Fibroblast of the conjunctiva (primary cell): ENCODE data around the gene TRAF6.

Source experiments
- DNase-seq: peaks from one replicate; pipeline ENCODE4 v3.0.0-alpha.2; 2010; ENCODE audit warnings: low read depth

Gene TRAF6

DNA sequence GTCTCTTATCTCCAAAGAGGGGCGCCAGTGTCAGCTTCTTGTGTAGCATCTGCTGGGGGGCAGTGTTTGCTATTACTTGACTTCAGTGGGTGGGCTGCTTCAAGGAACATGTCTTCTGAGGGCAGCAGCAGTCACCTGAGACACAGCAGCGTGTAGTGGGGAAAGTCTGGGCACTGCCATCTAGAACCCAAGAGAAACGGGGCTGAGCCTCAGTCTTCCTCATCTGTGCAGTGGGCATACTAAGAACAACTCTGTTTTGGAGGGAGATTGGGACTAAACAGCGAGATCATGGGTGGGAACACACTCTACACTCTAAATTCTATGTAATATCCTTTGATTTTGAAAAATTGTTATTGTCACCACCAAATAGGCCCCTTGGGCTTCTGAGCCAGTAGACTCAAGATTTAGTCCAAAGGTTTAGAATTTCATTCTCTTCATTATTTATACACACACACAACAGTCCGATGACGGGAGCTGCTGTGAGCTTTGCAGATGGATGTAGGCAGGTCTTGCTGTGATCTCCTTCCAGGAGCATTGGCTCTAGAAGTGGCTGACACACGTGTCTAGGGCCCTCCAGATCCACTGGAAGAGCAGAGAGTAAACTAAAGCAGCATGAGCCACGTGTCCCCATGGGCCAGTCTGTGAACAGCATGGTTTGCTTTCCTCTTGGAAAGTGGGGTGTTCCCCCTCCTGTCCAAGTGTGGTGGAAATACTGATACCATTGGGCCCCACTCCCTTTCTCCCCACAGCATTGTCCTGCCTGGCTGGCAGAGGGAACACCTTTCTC lies 51.8 kb downstream of the TRAF6 start:
- no peak for DNase-seq

DNA sequence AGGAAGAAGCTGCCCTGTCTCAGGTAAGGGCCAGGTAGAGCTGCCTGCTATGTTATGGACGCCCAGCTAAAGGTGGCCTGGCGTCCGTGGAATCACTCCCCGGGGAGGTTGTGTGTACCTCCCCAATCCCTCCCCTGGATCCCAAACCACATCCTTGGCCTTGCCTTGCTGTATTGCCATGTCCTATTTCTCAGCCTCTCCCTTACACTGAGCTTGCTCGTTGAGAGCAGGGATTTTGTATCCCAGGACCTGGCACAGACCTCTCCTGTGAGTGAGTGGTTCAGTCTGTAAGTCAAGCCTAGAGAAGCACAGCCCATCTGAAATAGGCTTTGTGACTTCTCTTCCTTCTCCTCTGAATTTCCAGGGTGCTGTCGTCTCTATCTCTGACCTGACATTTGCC lies 53.9 kb downstream of the TRAF6 start:
- DNase-seq = no peak

DNA sequence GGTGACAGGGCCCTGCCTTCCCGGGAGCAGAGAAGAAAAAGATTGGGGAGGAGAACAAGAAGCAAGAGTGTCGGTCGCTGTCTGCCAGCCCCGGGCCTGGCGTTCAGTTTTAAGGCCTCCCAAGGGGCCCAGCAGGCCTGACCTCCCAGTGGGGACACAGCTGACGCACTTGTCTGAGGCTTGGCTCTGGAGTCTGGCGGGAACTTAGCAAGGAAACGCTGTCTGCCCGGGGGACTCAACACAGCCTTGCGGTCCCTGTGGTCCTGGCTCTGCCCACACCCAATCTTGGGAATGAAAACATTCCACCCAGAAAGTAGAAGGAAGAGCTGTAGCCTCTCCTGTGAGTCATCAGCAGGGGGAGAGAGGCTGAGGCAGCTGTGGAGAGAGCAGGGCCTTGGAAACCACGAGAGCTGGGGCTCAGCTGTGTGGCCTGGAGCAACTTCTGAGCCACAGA lies 54.4 kb downstream of the TRAF6 start:
- DNase-seq = peak; percentile 78

DNA sequence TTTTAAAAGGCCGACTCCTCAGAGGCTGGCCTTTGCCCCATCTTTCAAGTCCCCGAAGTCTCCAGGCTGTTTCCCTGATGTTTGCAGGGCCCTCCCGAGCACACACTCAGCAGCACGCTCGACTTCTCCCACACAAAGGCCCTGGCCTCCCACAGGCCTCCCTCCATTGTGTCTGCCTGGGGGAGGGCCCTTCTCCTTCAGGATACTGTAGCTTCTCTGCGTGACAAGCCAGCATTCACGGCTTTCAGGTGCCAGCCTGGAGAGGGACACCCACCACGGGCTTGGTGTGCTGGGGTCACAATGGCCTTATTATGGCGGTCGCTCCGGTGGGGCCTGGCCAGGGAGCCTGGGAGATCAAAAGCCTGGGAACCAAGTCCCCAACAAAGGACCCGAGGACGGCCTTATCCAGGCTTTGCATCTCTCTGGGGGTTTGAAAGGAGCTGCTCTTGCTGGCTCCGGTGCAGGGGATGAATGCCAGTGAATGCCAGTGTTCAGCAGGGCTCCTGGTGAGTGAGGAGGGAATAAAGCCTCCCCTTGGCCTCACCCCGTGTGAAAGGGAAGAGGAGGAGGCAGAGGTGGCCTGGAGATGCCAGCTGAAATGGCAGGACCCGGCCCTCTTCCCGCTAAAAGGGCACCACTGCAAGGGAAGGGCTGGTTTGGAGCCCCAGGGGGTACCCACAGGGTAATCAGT lies 55.0 kb downstream of the TRAF6 start:
- no peak for DNase-seq

DNA sequence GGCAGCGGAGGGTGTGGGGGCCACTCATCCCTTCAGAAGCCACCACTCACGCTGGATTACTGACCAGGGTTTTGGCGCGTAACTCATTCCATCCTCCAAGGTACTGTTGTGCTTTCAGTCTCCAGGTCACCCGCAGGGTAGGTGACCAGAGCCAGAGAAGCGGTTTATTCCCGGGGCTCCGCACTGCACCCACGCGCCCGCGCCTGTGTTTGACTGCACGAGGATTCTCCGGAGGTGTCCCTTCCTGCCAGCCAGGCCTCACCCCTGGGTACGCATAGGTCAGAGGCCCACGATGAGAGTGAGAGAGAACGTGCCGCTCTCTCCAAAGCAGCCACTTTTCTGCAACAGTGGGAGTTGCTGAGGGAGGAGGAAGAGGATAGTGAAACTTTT lies 55.5 kb downstream of the TRAF6 start:
- DNase-seq = no peak

DNA sequence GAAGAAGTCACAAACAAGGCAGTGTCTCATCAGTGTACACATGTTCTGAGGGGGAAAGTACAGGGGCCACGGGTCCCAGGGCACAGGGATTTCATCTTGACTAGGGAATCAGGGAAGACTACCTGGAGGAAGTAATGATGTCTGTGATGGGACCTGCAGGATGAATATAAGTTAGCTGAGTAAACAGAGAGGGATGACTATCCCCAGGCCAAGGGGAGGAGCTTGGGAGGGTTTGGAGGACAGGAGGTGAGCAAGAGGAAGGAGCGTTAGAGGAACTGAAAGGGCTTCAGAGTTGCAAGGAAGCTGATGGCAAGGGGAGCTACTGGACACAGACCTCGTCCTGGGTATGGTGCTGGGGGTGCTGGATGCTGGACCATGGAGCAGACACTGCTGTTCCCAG lies 56.4 kb downstream of the TRAF6 start:
- DNase-seq = no peak

DNA sequence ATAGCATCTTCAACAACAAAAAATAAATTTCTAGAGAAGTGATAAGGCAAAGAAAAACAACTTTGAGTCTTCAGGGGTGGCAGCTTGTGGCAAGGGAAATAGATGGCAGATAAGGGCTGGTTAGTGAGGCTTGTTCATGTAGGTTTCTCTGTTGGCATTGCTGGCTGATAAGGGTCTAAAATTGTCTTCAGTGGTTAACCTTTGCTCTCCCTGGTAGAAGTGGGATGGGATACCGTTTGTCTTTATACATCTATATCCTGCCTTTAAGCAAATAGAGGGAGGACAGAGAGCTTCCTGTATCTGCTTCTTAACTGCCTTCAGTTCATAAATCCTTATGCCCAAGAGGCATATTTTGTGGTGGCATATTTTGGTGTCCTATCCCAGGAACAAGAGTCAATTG lies 57.1 kb downstream of the TRAF6 start:
- no peak for DNase-seq

DNA sequence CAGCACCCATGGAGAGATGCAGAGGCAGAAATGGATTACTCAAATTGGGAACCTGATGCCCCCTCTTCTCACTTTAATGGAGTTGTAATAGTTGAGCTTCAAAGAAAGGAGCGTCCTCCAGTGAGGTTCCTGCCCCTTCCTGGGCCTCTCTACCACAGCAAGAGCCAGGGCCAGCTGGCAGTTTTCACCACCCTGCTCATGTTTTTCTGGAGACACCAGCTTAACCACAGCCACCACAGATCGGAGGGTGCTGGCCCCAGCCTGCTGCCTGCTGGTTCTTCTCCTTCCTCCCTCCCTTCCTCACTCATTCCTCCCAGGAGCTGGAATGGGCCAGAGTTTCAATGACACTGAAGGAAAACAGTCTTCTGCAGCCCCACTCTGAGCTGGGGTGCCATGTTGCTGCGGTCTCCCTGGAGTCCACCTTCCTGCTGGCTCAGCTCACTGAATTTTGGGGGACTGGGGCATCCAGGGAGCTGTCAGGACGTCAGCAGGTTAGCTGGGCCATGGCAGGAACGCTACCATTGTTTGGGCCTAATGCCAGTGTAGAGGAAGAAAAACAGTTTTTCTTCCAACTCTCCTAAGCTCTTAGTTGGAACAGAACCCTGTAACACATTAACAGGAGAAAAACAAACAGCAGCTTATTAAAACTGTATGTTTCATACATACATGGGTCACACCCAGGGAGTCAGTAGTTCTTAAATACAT lies 57.7 kb downstream of the TRAF6 start:
- no peak for DNase-seq

DNA sequence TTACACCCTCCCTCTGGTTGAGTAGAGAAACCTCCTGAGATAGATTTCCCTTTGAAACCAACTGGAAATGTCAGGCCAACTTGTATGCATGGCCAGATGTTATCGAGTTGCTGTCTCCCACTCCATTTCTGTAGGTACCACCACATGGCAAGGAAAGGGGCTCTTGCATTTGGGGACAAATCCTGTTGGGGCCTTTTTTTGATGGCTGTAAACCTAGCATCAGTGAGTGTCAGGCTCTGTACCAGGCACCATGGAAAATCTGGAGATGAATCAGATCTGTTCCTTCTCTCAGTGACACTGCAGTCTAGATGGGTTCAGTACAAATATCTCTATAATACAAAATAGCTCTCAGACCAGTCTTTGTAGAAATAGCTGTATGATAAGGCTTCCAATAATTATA lies 58.4 kb downstream of the TRAF6 start:
- DNase-seq = no peak

DNA sequence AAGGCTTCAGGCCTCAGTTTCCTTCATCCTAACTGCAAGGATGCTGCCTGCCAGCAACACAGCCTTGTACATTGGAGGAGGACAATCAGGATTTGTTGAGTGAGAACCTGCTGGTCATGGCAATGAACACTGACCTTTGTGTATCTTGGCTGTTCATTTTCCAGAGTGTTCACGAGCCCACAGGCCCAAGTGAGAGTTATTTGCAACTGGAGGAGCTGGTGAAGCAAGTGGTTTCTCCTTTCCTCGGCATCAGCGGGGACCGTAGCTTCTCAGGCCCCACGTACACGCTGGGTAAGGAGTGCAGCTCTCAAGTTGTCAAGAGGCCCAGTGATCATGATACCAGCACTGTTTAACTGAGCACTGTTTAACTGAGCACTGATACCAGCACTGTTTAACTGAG lies 59.0 kb downstream of the TRAF6 start:
- DNase-seq = no peak

DNA sequence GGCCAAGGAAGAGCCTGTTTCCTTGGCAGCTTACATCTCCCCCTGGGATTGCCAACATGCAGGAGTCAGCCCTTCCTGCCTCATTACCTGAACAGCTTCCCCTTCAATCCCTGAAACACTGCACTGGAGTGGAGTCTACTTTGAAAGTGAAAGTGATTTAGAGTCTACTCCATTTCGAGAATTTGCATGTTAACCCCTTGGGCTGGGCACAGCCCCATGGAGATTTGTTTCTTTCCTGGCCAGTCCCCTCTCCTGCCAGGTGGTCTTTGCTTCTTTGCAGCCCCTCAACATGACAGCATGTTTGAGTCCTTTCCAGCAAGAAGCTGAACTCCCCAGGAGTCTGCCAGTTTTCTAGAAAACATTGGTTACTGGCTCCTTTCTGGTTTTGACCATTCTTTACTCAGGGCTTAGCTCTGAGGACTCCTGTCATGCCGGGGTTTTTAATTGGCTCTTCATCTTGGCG lies 59.9 kb downstream of the TRAF6 start:
- no peak for DNase-seq

DNA sequence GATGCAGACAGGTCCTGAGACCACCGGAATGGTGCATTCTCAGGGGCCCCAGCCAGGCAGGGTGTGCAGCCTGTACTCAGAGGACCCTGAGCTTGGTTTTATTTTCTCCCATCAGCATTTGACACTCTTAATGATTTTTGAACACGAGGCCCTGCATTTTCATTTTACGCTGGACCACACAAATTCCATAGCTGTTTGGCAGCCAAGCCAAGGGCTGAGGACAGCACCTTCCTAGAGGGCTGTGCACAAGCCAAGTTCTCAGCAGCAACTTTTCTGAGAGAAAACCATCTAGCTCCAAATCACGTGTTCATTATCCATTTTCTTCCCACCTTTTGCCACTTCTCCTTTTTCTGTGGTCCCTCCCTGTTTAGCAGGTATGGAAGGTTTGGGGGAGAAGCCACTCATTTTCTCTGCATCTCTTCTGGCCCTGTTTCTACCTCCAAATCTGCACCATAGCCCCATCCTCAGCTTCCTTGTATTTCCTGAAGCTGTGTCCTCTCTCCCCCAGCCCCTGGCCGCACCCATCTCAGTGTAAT lies 60.4 kb downstream of the TRAF6 start:
- DNase-seq = no peak

DNA sequence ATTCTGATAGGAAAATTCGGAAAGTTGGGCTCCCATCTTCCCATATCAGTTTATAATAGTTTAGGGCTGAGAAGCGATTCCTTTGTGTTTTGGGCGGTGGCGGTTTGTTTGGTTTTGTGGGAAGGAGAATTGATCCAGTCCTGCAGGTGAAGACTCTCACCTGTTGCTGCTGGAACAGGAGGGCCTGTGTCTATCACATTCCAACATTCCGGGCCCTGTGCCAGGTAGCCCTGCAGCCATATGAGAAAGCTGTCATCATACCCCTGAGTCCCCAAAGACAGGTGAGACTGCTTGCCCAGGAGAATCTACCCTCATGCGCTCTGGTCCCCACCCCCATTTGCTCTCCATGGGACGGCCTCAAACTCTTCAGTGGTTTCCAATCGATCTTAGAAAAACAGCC lies 62.1 kb downstream of the TRAF6 start:
- DNase-seq = no peak

DNA sequence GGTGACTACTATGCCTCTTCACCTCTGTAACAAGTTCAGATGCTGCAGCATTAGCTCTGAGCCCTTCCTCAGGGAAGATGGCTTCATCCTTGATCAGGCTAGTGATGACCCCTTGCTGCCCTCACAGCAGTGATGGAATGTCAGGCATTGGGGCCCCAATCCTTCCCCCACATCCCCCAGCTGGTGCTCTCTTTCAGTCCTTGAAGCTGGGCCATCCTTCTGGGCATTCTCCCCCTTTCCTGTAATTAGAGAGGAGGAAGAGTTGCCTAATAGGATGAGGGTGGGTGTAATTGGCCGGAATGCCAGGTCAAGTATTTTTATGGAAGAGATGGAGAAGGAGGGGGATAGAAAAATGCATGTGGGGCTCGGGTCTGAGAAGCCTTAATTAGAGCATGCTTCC lies 62.6 kb downstream of the TRAF6 start:
- DNase-seq = no peak

DNA sequence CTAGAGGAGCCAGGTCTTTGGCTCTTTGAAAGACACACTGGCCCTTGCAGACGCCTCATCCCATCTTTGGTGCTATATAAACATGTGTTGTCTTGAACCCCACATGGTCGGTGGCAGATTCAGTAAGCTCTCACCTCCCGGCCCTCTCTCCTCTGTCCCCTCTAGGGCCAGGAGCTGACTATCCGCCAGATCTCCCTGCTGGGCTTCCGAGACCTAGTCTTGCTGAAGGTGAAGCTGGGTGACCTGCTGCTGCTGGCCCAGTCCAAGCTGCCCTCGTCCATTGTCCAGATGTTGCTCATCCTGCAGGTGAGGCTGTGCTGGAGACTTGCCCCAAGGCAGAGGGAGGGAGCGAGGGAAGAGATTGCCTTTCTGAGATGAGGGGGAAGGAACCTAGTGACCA lies 63.9 kb downstream of the TRAF6 start:
- DNase-seq = no peak

DNA sequence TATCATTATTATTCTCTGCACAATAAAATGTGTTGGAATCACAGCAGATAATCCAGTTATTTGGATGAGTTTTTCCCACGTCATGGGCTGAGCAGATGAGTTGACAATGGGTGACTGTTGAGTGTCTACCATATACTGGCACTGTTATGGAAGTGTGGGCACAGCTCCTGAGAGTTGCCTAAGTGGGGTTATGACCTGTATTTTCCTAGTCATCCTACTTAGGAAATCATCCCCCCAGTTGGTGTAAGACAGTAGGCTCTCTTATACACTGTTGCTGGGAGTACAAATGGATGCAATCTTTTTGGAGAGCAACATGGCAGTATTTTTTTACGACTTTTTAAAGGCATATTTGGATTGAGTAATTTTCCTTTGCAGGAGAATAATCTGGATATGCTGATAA lies 66.4 kb downstream of the TRAF6 start:
- DNase-seq = no peak

DNA sequence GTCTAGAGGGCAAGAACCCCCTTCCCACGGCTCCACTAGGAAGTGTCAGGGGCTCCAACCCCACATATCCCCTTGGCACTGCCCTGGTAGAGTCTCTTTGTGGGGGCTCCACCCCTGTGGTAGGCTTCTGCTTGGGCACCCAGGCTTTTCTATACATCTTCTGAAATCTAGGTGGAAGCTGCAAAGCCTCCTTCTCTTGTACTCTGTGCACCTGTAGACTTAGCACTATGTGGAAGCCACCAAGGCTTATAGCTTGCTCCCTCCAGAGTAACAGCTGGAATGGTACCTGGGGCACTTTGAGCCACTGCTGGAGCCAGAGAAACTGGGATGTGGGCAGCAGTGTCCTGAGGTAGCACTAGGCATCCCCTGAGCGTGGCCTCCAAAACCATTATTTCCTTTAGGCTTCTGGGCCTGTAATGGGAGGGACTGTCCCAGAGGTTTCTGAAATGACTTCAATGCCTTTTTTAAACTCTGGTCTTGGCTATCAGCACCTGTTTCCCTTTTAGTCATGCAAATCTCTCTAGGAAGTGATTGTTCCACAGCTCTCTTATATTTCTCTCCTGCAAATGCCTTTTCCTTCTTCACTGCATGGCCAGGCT lies 68.4 kb downstream of the TRAF6 start:
- no peak for DNase-seq

DNA sequence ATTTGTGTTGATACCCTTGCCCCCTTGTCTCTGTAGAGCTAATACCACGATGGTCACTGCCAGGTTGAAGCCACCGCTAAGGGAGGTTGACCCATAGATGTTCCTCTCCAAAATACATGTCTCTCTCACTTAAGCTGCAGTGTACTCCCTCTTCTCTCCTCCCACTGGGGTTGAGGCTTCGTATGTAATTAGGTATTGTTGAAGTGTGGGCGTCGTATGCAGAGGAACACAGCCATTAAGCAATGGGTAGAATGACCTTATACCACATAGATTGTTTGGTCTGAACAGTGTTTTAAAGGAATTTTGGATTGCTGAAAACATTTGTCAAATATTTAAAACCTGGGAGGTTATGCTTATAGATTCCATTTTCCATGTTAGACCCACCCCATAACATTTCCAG lies 71.9 kb downstream of the TRAF6 start:
- DNase-seq = no peak

DNA sequence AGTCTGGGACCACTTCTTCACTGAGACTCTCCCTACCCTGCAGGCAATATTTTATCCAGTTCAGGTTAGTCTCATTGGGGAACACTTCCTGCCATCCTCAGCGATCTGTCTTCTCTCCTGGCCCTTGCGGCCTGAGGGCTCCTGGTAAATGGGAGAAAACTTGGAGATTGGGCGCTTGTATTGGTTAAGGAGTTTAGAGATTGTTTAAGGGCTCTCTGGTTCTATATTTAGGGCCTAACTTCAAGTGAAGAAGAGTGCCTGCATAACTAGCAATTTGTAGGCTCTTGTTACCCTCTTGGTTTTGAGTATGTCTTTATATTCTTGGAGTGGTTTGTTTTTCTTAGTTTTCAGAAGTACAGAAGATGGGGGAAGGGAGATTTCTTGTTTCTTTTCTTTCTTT lies 72.7 kb downstream of the TRAF6 start:
- DNase-seq = no peak
